ENCODE results near the gene SEMA3B.
"Not testable (repeated sequence)": the region's sequence is repeated elsewhere in the genome, so short reads cannot be mapped to it uniquely, and the experiment has no call there.

SEMA3B gene

DNA sequence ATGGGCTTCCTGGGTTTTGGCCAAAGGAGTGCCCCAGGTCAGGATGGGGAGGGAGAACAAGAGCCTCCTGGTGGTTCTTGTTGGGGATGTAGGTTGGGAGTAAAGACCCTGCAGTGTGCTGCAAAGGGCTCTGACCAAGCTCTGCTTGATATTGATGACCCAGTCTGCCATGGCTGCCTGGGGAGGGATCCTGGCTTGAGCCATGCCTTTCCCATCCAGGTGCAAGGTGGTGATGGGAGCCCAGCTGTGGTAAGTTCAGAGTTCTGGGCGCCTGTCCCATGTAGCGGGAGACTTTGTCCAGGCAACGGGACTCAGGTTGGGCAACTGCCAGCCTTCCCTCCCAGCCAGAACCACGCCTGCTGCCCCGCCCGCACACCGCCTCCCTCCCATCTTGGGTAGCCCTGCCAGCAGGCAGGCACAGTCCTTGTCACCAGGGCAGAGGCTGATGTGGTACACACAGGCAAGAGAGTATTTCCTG, 30.4 kb upstream of the SEMA3B start:
- peak; percentile 12 for DNase-seq

- DNase-seq, result no peak
Observed at GRCh38 chr3:50239649-50240048, 29.3 kb upstream of the SEMA3B start.

GRCh38 chr3:50241163-50241562, 27.8 kb upstream of the SEMA3B start:
- peak; percentile 31 for DNase-seq

GRCh38 chr3:50241713-50242380, 27.1 kb upstream of the SEMA3B start:
- no peak for DNase-seq

- DNase-seq, result no peak
Observed at GRCh38 chr3:50242381-50242770, 26.6 kb upstream of the SEMA3B start.

DNA sequence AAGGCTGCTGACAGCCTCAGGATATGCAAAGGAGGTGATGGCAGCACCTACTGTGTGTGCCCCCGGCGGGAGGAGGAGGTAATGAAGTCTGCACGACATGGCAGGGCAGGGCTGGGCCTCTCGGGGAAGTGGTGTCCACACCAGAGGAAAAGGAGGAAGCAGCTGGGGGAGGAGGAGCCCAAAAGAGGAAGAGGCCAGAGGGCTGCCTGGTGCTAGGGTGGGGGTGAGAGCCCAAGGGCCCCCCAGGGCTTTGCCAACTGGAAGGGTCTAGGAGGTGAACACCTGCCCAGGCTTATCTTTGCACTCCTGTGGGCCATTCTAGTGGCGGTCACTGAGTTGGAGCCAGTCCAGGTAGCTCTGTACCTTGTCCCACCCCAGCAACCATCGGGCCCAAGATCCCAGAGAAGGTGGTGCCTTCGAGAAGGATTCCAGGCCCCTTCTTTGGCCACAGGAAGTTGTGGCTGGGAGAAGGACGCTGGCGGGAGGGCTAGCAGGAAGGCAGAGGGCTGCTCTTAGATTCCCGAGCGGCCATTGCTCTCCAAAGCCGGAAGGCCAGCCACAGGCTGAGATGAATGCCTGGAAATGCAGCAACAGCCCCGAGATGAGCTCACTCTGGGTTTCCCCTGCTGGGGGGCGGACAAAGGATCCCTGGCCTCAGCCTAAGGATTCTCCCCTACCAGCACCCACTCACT, 25.9 kb upstream of the SEMA3B start:
- no peak for DNase-seq

GRCh38 chr3:50243543-50243895, 25.4 kb upstream of the SEMA3B start:
- DNase-seq, result no peak

DNA sequence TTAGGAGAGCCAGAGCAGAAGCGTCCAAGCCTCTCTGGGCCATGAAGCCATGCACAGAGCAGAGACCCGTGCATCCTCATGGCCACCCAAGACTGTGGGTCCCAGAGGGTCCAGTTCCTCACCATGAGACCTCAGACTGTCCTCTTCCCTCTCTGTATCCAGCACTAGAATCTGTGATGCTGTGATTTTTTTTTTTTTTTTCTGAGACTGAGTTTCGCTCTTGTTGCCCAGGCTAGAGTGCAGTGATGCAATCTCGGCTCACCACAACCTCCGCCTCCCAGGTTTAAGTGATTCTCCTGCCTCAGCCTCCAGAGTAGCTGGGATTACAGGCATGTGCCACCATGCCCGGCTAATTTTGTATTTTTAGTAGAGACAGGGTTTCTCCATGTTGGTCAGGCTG, 24.1 kb upstream of the SEMA3B start:
- not testable (repeated sequence) for DNase-seq

GRCh38 chr3:50245251-50245745, 23.6 kb upstream of the SEMA3B start:
- DNase-seq, result no peak

DNA sequence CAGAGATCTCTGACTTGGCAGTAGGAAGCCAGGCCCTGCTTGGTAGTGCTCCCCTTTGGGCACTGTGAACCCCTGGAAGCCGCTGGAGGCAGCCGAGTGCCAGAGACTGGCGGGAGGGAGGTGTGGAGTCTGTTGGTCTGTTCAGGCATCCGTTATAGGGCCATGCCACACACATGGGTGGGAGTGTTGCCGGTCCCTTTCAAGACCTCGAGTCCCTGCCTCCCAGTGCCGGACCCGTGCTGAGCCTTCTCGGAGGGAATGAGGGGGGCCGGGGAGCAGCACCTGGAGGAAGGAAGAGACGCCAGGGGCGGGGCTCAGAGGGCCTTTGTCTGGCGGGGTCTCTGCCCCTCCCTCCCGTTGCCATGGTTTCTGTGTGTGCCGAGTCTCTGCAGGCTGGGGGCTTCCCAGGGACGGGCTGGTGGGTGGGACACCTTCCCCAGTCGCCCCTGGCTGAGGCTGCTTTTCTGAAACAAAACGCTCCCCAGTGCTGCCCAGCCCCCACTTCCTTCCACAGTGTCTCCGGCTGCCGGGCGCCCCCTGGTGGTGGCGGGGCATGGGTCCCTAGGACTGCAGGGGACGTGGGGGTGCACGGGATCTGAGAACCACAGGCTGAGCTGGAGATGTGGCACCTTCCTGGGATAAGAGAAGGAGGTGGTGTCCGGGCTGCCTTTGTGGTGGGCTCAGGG, 23.0 kb upstream of the SEMA3B start:
- DNase-seq, result peak; percentile 81

- no peak for DNase-seq
Observed at GRCh38 chr3:50246517-50246954, 22.4 kb upstream of the SEMA3B start.

GRCh38 chr3:50248387-50248786, 20.6 kb upstream of the SEMA3B start:
- DNase-seq, result no peak

DNA sequence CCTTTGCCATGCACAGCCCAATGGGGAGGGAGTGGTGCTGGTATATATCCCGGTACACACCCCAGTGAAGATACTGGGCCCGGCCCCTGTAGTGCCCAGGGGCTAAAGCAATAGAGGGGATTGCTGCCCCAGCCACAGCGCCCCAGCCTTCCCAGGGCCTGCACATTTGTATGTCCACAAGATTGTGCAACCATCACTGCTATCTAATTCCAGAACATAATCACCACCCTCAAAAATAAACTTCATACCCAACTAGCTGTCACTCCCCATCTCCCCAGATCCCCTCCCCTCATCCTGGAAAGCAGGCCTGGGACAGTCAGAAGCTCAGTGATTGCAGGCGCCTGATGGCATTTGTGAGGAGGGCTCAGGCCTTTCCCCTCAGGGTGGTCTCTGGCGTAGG, 19.5 kb upstream of the SEMA3B start:
- no peak for DNase-seq

GRCh38 chr3:50250514-50250913, 18.4 kb upstream of the SEMA3B start:
- no peak for DNase-seq

- DNase-seq, result no peak
Observed at GRCh38 chr3:50251220-50251619, 17.7 kb upstream of the SEMA3B start.

GRCh38 chr3:50254577-50255250, 14.2 kb upstream of the SEMA3B start:
- peak; percentile 26 for DNase-seq

DNA sequence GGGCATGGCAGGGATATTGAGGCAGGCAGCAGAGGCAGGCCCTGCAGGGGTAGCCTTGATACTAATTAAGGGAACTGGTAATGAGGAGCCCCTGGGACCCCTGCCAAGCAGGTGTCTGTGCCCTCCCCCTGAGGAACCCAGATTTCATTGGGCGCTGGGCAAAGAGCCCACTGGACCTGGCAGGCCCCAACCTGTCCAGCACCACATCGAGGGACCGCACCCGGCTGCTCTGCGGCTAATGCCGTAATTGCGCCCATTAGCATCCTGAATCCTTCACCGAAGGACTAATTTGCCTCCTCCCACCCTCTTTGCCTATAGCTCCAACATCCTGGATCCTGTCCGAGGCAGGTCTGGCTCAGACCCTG, 13.7 kb upstream of the SEMA3B start:
- DNase-seq, result peak; percentile 83

- peak; percentile 39 for DNase-seq
Observed at GRCh38 chr3:50256978-50257890, 11.7 kb upstream of the SEMA3B start.

- peak; percentile 36 for DNase-seq
Observed at GRCh38 chr3:50258029-50258680, 10.8 kb upstream of the SEMA3B start.

- no peak for DNase-seq
Observed at GRCh38 chr3:50258979-50259378, 10.0 kb upstream of the SEMA3B start.

- no peak for DNase-seq
Observed at GRCh38 chr3:50259432-50260026, 9.4 kb upstream of the SEMA3B start.
